Suppressor macrophage treated with lipopolysaccharide for 4 hours (primary cell): ENCODE data around the gene NAA30.

Experiments
- DNase-seq: peaks from one replicate; pipeline ENCODE4 v3.0.0-alpha.2; 2020

The NAA30 gene

GRCh38 chr14:57400556-57401494 is 10.4 kb downstream of the NAA30 start:
- no peak for DNase-seq

GRCh38 chr14:57401501-57401900 is 11.1 kb downstream of the NAA30 start:
- DNase-seq = no peak

- DNase-seq = no peak
Observed at GRCh38 chr14:57402173-57402852, 11.9 kb downstream of the NAA30 start.

- no peak for DNase-seq
Observed at GRCh38 chr14:57403521-57403864, 13.1 kb downstream of the NAA30 start.

- DNase-seq = no peak
Observed at GRCh38 chr14:57405562-57405961, 15.2 kb downstream of the NAA30 start.

- DNase-seq = no peak
Observed at GRCh38 chr14:57408037-57408436, 17.7 kb downstream of the NAA30 start.

GRCh38 chr14:57408634-57409033 is 18.2 kb downstream of the NAA30 start:
- no peak for DNase-seq

- DNase-seq = no peak
Observed at GRCh38 chr14:57412341-57412740, 22.0 kb downstream of the NAA30 start.

GRCh38 chr14:57413849-57414248 is 23.5 kb downstream of the NAA30 start:
- no peak for DNase-seq

- DNase-seq = no peak
Observed at GRCh38 chr14:57417228-57417627, 26.8 kb downstream of the NAA30 start.

- DNase-seq = no peak
Observed at GRCh38 chr14:57418999-57419398, 28.6 kb downstream of the NAA30 start.

GRCh38 chr14:57420033-57420432 is 29.6 kb downstream of the NAA30 start:
- DNase-seq = no peak

GRCh38 chr14:57420986-57421385 is 30.6 kb downstream of the NAA30 start:
- no peak for DNase-seq

- no peak for DNase-seq
Observed at GRCh38 chr14:57435923-57436322, 45.5 kb downstream of the NAA30 start.

GRCh38 chr14:57461777-57462320 is 71.5 kb downstream of the NAA30 start:
- DNase-seq = no peak

GRCh38 chr14:57462551-57462950 is 72.2 kb downstream of the NAA30 start:
- no peak for DNase-seq

- no peak for DNase-seq
Observed at GRCh38 chr14:57464008-57464730, 73.8 kb downstream of the NAA30 start.
